Right renal pelvis (tissue), 4 donors: ENCODE results near the gene TMEM231. TPM values are rescaled to one million over a fixed set of nuclear protein-coding genes. Genes with fewer than 3 reads are reported as not detected.
"Not testable (repeated sequence)": the region's sequence is repeated elsewhere in the genome, so short reads cannot be mapped to it uniquely, and the experiment has no call there.

ENCODE experiments used
- DNase-seq, 4 donors: peaks; one replicate each; pipeline ENCODE4 v3.0.0-alpha.2; 2013; ENCODE audit warnings: low read depth in 4 of 4, low spot score in 3 of 4, missing footprints in 1 of 4
- polyA plus RNA-seq, 4 donors: library from polyadenylated mRNA; unstranded; fragments of 120-200 nt; gene quantifications; one replicate each; pipeline ENCODE4 v1.2.1, GENCODE V29; 2013; ENCODE audit not compliant: insufficient read length in 4 of 4

Gene TMEM231
- polyA plus RNA-seq, 4 donors = 18.7 to 21.8 (median 20.3) TPM

GRCh38 chr16:75535211-75535843 is 20.7 kb downstream of the TMEM231 start:
- DNase-seq = no peak

- peak in 1 of 4 donors; percentile 13 for DNase-seq
These were observed 21.4 kb downstream of the TMEM231 start for GRCh38 chr16:75534560-75535205.

GRCh38 chr16:75532791-75533190 is 23.3 kb downstream of the TMEM231 start:
- DNase-seq = no peak

- no peak for DNase-seq
These were observed 23.8 kb downstream of the TMEM231 start for GRCh38 chr16:75532142-75532765.

- DNase-seq = no peak
These were observed 26.1 kb downstream of the TMEM231 start for GRCh38 chr16:75529959-75530358.

GRCh38 chr16:75529056-75529905 is 26.8 kb downstream of the TMEM231 start:
- no peak for DNase-seq

- no peak for DNase-seq
These were observed 28.2 kb downstream of the TMEM231 start for GRCh38 chr16:75527825-75528299.

- DNase-seq = no peak
These were observed 29.8 kb downstream of the TMEM231 start for GRCh38 chr16:75526032-75526790.

- DNase-seq = no peak
These were observed 36.9 kb downstream of the TMEM231 start for GRCh38 chr16:75519175-75519574.

GRCh38 chr16:75516189-75516966 is 39.7 kb downstream of the TMEM231 start:
- not testable (repeated sequence) for DNase-seq

- DNase-seq = no peak
These were observed 41.8 kb downstream of the TMEM231 start for GRCh38 chr16:75514296-75514695.

- DNase-seq = no peak
These were observed 49.5 kb downstream of the TMEM231 start for GRCh38 chr16:75506574-75506973.

- DNase-seq = no peak
These were observed 49.9 kb downstream of the TMEM231 start for GRCh38 chr16:75506107-75506506.

- no peak for DNase-seq
These were observed 52.3 kb downstream of the TMEM231 start for GRCh38 chr16:75503801-75504200.

- DNase-seq = no peak
These were observed 53.0 kb downstream of the TMEM231 start for GRCh38 chr16:75502916-75503605.

GRCh38 chr16:75501820-75502219 is 54.2 kb downstream of the TMEM231 start:
- not testable (repeated sequence) for DNase-seq

- DNase-seq = no peak
These were observed 54.7 kb downstream of the TMEM231 start for GRCh38 chr16:75501359-75501758.

GRCh38 chr16:75498605-75499322 is 57.3 kb downstream of the TMEM231 start:
- not testable (repeated sequence) for DNase-seq
